GM10266 (cell line): ENCODE results near the gene RNF113B.
A peak's percentile ranks its signal among the peaks of the same experiment; 100 is the strongest.

Experiments used
- DNase-seq: peaks from one replicate; pipeline ENCODE4 v3.0.0; 2012; ENCODE audit errors: extremely low spot score
- CTCF ChIP-seq: IDR thresholded peaks from 2 replicates; pipeline ENCODE4 v1.5.1; 2012; ENCODE audit warnings: mild to moderate bottlenecking, low read depth; ENCODE audit not compliant: control insufficient read depth, insufficient read depth; ENCODE audit errors: missing control alignments

Gene RNF113B

DNA sequence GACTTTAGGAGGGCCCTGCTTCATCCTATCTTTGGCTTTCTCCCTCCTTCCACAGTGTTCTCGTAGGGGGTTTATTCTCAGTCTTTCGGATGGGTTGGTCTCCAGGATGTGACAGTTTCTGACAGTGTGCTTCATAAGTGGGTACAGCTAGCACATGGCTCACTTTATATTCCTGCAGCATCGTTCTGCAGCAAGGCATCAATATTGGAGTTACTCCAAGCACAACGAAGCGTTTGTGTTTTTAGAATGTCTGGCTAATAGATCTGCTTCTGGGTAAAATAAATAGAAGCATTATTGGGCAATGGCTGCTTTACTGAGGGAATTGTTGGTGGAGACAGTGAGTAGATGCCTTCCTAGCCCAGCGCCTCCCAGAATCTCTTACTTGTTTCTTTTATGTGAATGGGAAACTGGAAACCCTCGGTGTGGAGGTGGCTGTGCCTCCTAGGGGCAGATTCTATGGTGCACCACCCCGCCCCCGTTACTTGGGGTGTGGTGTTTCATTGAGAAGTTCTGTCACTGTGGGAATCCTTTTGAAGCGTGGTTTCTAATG is 32.2 kb downstream of the RNF113B start:
- DNase-seq = no peak
- TF ChIP-seq CTCF = no peak

- no peak for TF ChIP-seq CTCF
- no peak for DNase-seq
These were observed 32.9 kb downstream of the RNF113B start for GRCh38 chr13:98144027-98144741.

GRCh38 chr13:98143601-98144026 is 33.5 kb downstream of the RNF113B start:
- peak; percentile 28 for DNase-seq
- TF ChIP-seq CTCF = no peak

DNA sequence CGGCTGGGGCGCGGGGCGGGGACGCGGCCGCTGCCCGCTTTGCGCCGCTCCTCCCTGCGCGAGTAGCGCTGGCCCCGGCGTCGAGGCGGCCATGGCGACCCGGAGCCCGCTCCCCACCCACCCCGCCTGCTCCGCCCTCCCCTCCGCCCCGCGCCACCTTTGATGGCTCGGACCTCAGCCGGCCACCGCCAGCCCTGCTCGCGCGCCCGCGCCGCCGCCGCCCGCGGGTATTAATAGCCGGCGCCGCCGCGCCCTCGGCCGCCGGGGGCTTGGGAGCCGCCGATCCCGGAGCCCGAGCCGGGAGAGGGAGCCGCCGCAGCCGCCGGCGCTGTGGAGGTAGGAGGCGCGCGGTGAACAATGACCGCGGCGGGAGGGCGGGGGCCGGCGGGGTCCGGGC is 33.9 kb downstream of the RNF113B start:
- TF ChIP-seq CTCF = no peak
- DNase-seq = no peak

GRCh38 chr13:98142380-98143156 is 34.5 kb downstream of the RNF113B start, which contains the start of gene FARP1:
Gene FARP1, plus strand, starts transcription at chr13:98143094. Its CDS starts 70,149 bp downstream, at chr13:98213243.
- DNase-seq = peak; percentile 83
- peak; percentile 58 for TF ChIP-seq CTCF

DNA sequence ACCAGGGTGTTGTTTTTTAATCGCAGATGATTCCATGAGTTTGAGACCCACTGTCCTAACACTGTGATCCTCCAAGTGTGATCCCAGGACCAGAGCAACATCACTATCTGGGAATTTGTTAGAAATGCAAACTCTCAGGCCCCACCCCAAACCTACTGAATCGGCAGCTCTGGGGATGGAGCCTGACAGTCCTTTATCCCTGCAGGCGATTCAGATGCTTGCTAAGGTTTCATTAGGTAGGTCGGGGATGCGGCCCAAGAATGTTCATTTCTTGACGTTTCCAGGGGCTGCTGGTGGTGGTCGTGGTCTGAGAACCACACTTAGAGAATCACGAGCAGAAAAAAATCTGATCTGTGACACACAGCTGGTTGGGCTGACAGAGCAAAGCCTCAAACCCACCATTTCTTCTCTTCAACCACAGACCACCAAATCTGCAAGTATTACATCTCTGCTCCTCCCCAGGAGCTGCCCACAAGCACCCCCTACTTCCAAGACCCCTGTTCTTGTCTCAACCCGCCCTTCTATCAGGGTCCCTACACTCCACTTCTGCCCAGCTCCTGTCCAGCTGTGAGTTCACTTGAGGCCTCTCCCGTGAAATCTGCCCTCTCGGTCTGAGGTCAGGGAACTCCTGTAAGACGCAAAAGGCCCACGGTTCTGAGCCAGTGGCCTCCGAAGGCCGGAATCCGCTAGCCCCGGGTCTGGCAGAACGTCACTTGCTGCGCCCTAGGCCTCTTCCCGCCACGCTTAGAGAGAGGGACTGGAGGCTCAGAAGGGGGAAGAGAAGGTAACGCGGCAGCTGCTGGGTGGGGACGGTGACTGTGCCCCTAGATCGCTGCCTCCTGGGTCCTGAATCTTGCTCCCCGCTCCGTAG is 35.3 kb downstream of the RNF113B start:
- TF ChIP-seq CTCF = no peak
- no peak for DNase-seq
